ENCODE results near the gene ARHGAP35. TPM values are rescaled to one million over a fixed set of nuclear protein-coding genes. Genes with fewer than 3 reads are reported as not detected.
"Not testable (repeated sequence)": the region's sequence is repeated elsewhere in the genome, so short reads cannot be mapped to it uniquely, and the experiment has no call there.

ARHGAP35 gene
- total RNA-seq, 3 donors from 2014 or later: 44.8 to 61.9 (median 60.3) TPM

DNA sequence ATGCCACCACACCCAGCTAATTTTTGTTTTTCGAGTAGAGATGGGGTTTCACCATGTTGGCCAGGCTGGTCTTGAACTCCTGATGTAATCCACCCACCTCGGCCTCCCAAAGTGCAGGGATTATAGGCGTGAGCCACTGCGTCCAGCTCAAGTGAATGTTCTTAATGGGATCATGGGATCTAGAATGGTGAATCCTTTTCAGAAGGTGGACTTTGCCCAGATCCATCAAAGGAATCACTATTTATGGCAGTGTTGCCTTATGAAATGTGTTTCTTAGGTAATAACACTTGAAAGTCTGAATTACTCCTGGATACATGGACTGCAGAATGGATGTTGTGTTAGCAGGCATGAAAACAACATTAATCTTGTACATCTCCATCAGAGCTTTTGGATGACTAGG, 20.3 kb downstream of the ARHGAP35 start:
- Histone ChIP-seq H3K27ac (no peak overlapping the region), H3K4me3 (no peak overlapping the region), H3K9me3 (no peaks in the 10 kb centered on the region), H3K27me3 (no peaks in the 10 kb centered on the region), H3K36me3 (no peaks in the 10 kb centered on the region), H3K4me1 (peaks cover 0 to 5% of the 10 kb centered on the region in 2 donors)
- TF ChIP-seq, protein P1, sequence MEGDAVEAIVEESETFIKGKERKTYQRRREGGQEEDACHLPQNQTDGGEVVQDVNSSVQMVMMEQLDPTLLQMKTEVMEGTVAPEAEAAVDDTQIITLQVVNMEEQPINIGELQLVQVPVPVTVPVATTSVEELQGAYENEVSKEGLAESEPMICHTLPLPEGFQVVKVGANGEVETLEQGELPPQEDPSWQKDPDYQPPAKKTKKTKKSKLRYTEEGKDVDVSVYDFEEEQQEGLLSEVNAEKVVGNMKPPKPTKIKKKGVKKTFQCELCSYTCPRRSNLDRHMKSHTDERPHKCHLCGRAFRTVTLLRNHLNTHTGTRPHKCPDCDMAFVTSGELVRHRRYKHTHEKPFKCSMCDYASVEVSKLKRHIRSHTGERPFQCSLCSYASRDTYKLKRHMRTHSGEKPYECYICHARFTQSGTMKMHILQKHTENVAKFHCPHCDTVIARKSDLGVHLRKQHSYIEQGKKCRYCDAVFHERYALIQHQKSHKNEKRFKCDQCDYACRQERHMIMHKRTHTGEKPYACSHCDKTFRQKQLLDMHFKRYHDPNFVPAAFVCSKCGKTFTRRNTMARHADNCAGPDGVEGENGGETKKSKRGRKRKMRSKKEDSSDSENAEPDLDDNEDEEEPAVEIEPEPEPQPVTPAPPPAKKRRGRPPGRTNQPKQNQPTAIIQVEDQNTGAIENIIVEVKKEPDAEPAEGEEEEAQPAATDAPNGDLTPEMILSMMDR (IDR thresholded peaks at IDR 0.05): no peak
- no peak for TF ChIP-seq POLR2A (IDR thresholded peaks at IDR 0.05)
- no peak for DNase-seq (ENCODE audit: low spot score in 2 of 2)
- intact Hi-C loops (cut with DNase I; ENCODE audit: low total_unique reads): no loop called here

DNA sequence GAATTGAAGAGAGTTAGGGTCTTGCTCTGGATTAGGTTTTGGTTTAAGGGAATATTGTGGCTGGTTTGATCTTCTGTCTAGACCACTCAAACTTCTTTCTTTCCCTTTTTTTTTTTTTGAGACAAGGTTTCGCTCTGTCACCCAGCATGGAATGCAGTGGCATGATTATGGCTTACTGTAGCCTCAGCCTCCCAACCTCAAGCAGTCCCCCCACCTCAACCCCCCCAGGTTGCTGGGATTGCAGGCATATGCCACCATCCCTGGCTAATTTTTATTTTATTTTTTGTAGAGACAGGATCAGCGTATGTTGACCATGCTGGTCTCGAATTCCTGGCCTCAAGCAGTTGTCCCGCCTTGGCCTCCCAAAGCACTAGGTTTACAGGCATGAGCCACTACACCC, 21.2 kb downstream of the ARHGAP35 start:
- intact Hi-C loops (cut with DNase I; ENCODE audit: low total_unique reads): no loop called here
- Histone ChIP-seq H3K4me1 (peaks cover 0 to 5% of the 10 kb centered on the region in 2 donors), H3K27ac (no peak overlapping the region), H3K27me3 (no peaks in the 10 kb centered on the region), H3K36me3 (no peaks in the 10 kb centered on the region), H3K9me3 (no peaks in the 10 kb centered on the region), H3K4me3 (no peak overlapping the region)
- TF ChIP-seq POLR2AphosphoS5 (IDR thresholded peaks at IDR 0.05): no peak
- TF ChIP-seq, protein P1 (IDR thresholded peaks at IDR 0.05): no peak
- TF ChIP-seq POLR2A (IDR thresholded peaks at IDR 0.05): no peak
- DNase-seq (ENCODE audit: low spot score in 2 of 2): peak in 1 of 2 donors; percentile 13

DNA sequence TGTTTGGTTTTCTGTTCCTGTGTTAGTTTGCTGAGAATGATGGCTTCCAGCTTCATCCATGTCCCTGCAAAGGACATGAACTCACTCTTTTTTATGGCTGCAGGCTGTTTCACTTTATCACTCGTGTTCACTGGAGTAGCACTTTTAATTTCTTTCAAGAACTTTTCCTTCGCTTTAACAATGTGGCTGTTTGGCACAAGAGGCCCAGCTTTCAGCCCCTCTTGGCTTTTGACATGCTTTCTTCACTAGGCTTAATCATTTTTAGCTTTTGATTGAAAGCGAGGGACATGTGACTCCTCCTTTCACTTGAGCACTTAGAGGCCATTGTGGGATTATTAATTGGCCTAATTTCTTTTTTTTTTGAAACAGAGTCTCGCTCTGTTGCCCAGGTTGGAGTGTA, 22.0 kb downstream of the ARHGAP35 start:
- H3K27me3 ChIP-seq; H3K27ac ChIP-seq; DNase-seq (ENCODE audit: low spot score in 2 of 2); H3K9me3 ChIP-seq; H3K36me3 ChIP-seq; H3K4me1 ChIP-seq; intact Hi-C loops (cut with DNase I; ENCODE audit: low total_unique reads); H3K4me3 ChIP-seq: not testable (repeated sequence)

DNA sequence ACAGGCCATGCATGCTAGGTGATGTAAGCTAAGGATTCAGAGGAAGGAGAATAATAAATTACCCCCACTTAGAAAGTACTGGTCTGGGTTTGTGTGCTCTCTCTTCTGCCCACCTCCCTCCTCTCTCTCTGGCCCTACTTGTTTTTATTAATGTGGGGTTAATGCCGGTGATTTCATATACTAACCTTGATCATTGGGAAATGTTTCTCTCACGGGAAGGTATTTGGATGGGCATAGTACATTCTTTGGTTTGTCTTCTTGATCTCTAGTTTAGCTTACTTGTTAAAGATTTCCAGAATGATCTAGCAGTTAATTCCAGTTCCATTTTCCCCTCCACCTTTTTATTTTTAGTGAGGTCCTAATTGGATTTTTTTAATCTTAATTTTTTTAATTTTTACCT, 24.6 kb downstream of the ARHGAP35 start:
- H3K9me3 ChIP-seq: no peaks in the 10 kb centered on the region
- H3K4me1 ChIP-seq: no peaks in the 10 kb centered on the region
- H3K4me3 ChIP-seq: no peak overlapping the region
- intact Hi-C loops (cut with DNase I; ENCODE audit: low total_unique reads): no loop called here
- no peaks in the 10 kb centered on the region for H3K27me3 ChIP-seq
- no peaks in the 10 kb centered on the region for H3K36me3 ChIP-seq
- TF ChIP-seq, protein P1 (IDR thresholded peaks at IDR 0.05): no peak
- TF ChIP-seq POLR2AphosphoS5 (IDR thresholded peaks at IDR 0.05) (no peak), POLR2A (IDR thresholded peaks at IDR 0.05) (no peak)
- H3K27ac ChIP-seq: no peak overlapping the region
- DNase-seq (ENCODE audit: low spot score in 2 of 2): no peak

DNA sequence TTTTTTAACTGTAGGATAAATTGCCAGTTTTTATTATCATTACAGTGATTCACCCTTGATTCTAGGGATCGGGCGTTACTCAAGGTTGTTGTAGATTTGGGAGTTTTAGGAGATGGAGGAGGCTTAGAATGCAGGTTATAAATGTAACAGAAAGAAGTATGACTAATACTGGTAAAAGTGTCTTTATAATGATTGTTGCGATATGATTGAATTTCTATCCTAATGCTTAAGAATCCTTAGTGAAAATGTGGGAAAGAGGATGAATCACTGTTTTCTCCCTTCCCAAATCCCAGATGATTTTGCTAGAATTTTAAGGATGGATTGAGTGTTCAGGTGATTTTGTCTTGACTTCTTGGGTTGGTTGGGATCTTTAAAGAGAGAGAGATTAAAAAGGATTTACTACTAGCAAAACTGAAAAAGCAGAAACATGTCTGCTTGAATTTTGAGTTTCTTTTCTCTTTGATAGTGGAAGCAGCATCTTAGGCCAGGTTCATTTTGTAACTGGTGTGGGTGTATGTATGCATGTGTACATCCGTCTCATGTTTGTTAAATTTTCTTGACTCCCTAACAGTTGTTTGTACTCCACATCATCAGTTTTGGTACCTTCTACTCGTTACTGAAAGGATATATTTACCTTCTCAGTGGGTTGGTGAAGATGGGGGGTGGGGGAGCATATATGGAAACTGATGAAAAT, 25.9 kb downstream of the ARHGAP35 start:
- Histone ChIP-seq H3K36me3 (no peaks in the 10 kb centered on the region), H3K4me3 (no peak overlapping the region), H3K27ac (no peak overlapping the region), H3K27me3 (no peaks in the 10 kb centered on the region), H3K9me3 (no peaks in the 10 kb centered on the region), H3K4me1 (no peaks in the 10 kb centered on the region)
- TF ChIP-seq POLR2A (IDR thresholded peaks at IDR 0.05): no peak
- TF ChIP-seq POLR2AphosphoS5 (IDR thresholded peaks at IDR 0.05): no peak
- TF ChIP-seq, protein P1 (IDR thresholded peaks at IDR 0.05): no peak
- intact Hi-C loops (cut with DNase I; ENCODE audit: low total_unique reads): no loop called here
- no peak for DNase-seq (ENCODE audit: low spot score in 2 of 2)
